ENCODE measurements around the gene ARHGEF28. TPM values are rescaled to one million over a fixed set of nuclear protein-coding genes. Genes with fewer than 3 reads are reported as not detected.

The ARHGEF28 gene
- total and polyA plus RNA-seq, 2 experiments from 2014 or later = 3.5 to 11.2 TPM

DNA sequence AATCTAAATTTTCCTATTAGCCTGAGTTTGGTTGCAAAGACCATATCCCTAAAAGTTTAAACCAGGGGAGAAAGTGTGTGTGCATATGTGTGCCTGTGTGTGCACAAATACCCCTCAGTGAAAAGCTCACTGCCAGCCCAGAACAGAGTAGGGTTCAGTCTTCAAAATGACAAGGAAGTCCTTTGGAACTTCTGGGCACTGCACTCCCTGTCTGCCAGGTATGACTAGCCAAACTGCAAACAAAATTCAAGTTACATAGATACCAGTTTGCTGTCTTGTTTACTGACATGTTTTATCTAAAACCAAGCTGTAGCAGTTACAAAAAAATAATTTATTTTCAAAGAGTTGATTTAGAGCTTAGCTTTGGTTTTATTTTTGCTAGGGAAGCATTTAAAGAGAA, 100.1 kb downstream of the ARHGEF28 start:
- Histone ChIP-seq H3K4me2 (peak overlapping the region; percentile 18), H3K36me3 (replicated peaks; ENCODE audit: insufficient read depth, low read depth) (no peaks in the 10 kb centered on the region), H2AFZ (no peak overlapping the region), H4K20me1 (ENCODE audit: insufficient read depth, poor library complexity, severe bottlenecking) (no peaks in the 10 kb centered on the region), H3K9me3 (ENCODE audit: low read depth) (no peaks in the 10 kb centered on the region), H3K27ac (no peak overlapping the region), H3K9me2 (replicated peaks; ENCODE audit: insufficient read depth) (no peaks in the 10 kb centered on the region), H3K4me1 (ENCODE audit: insufficient read depth) (peaks cover 8% of the 10 kb centered on the region), H3K4me3 (no peak overlapping the region), H3K79me2 (no peaks in the 10 kb centered on the region), H3K27me3 (no peaks in the 10 kb centered on the region)
- DNase-seq (ENCODE audit: low spot score) = no peak
- TF ChIP-seq EZH2 (IDR thresholded peaks at IDR 0.05; ENCODE audit: borderline replicate concordance) (no peak), EZH2phosphoT487 (IDR thresholded peaks at IDR 0.05; ENCODE audit: low read depth, severe bottlenecking, unreplicated experiment) (no peak)
- TF ChIP-seq, protein P1, sequence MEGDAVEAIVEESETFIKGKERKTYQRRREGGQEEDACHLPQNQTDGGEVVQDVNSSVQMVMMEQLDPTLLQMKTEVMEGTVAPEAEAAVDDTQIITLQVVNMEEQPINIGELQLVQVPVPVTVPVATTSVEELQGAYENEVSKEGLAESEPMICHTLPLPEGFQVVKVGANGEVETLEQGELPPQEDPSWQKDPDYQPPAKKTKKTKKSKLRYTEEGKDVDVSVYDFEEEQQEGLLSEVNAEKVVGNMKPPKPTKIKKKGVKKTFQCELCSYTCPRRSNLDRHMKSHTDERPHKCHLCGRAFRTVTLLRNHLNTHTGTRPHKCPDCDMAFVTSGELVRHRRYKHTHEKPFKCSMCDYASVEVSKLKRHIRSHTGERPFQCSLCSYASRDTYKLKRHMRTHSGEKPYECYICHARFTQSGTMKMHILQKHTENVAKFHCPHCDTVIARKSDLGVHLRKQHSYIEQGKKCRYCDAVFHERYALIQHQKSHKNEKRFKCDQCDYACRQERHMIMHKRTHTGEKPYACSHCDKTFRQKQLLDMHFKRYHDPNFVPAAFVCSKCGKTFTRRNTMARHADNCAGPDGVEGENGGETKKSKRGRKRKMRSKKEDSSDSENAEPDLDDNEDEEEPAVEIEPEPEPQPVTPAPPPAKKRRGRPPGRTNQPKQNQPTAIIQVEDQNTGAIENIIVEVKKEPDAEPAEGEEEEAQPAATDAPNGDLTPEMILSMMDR (IDR thresholded peaks at IDR 0.05; ENCODE audit: poor library complexity) = no peak

DNA sequence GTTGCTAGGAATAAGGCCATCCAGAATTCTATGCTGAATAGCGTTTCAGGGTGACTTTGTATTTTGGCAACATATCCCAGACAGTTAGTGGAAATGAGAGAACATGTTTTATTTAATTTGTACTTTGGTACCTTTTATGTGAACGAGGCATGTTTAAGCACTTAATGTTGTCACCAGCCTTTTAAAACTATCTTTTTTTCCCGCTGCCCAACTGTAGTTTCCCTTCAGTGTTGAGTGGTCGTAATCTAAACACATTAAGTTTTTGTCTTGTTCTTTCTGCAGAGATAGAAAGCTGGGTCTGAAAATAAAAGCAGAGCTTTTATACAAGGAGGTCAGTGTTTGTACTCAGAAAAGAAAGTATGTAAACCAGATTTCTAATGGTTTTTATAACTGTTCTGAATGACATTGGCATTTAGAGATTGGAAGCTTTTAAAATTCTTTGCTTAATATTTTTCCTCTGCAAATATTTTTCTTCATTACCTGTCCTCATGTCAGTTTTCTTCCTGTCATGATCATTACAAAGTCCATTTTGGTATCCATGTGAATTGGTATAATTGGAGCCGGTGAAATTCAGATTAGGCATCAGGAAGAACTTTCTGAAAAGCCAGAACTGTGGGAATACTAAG, 100.7 kb downstream of the ARHGEF28 start:
- Histone ChIP-seq H3K4me3 (no peak overlapping the region), H3K9me2 (replicated peaks; ENCODE audit: insufficient read depth) (no peaks in the 10 kb centered on the region), H4K20me1 (ENCODE audit: insufficient read depth, poor library complexity, severe bottlenecking) (no peaks in the 10 kb centered on the region), H3K27me3 (no peaks in the 10 kb centered on the region), H3K4me1 (ENCODE audit: insufficient read depth) (peaks cover 8% of the 10 kb centered on the region), H2AFZ (no peak overlapping the region), H3K9me3 (ENCODE audit: low read depth) (no peaks in the 10 kb centered on the region), H3K27ac (peak overlapping the region; percentile 8), H3K36me3 (replicated peaks; ENCODE audit: insufficient read depth, low read depth) (no peaks in the 10 kb centered on the region), H3K79me2 (no peaks in the 10 kb centered on the region), H3K4me2 (peak overlapping the region; percentile 18)
- TF ChIP-seq EZH2phosphoT487 (IDR thresholded peaks at IDR 0.05; ENCODE audit: low read depth, severe bottlenecking, unreplicated experiment) = no peak
- no peak for TF ChIP-seq EZH2 (IDR thresholded peaks at IDR 0.05; ENCODE audit: borderline replicate concordance)
- WGBS (ENCODE audit: low lambda C conversion rate, missing lambda C conversion rate) = 58% methylated on average over 5 of the region's 5 CpGs
- DNase-seq (ENCODE audit: low spot score) = no peak

GRCh38 chr5:73727470-73727869, 101.5 kb downstream of the ARHGEF28 start:
- Histone ChIP-seq H3K27ac (no peak overlapping the region), H3K79me2 (no peaks in the 10 kb centered on the region), H3K9me2 (replicated peaks; ENCODE audit: insufficient read depth) (no peaks in the 10 kb centered on the region), H3K4me1 (ENCODE audit: insufficient read depth) (peaks cover 8% of the 10 kb centered on the region), H3K27me3 (no peaks in the 10 kb centered on the region), H4K20me1 (ENCODE audit: insufficient read depth, poor library complexity, severe bottlenecking) (no peaks in the 10 kb centered on the region), H3K36me3 (replicated peaks; ENCODE audit: insufficient read depth, low read depth) (no peaks in the 10 kb centered on the region), H2AFZ (no peak overlapping the region), H3K4me3 (no peak overlapping the region), H3K9me3 (ENCODE audit: low read depth) (no peaks in the 10 kb centered on the region), H3K4me2 (no peak overlapping the region)
- WGBS (ENCODE audit: low lambda C conversion rate, missing lambda C conversion rate) = 100% methylated on average over 1 of the region's 1 CpG
- TF ChIP-seq, protein P1 (IDR thresholded peaks at IDR 0.05; ENCODE audit: poor library complexity) = no peak
- no peak for TF ChIP-seq EZH2 (IDR thresholded peaks at IDR 0.05; ENCODE audit: borderline replicate concordance)
- no peak for TF ChIP-seq EZH2phosphoT487 (IDR thresholded peaks at IDR 0.05; ENCODE audit: low read depth, severe bottlenecking, unreplicated experiment)
- DNase-seq (ENCODE audit: low spot score) = no peak

GRCh38 chr5:73728493-73729273, 102.7 kb downstream of the ARHGEF28 start:
- no peak for DNase-seq (ENCODE audit: low spot score)

More at GRCh38 chr5:73728493-73729273, 102.7 kb downstream of the ARHGEF28 start:
- H4K20me1 ChIP-seq (ENCODE audit: insufficient read depth, poor library complexity, severe bottlenecking) = no peaks in the 10 kb centered on the region
- no peaks in the 10 kb centered on the region for H3K27me3 ChIP-seq
- no peaks in the 10 kb centered on the region for H3K9me2 ChIP-seq (replicated peaks; ENCODE audit: insufficient read depth)
- H3K4me1 ChIP-seq (ENCODE audit: insufficient read depth) = peaks cover 8% of the 10 kb centered on the region
- H3K79me2 ChIP-seq = no peaks in the 10 kb centered on the region
- H3K4me3 ChIP-seq = no peak overlapping the region
- no peaks in the 10 kb centered on the region for H3K9me3 ChIP-seq (ENCODE audit: low read depth)
- WGBS (ENCODE audit: low lambda C conversion rate, missing lambda C conversion rate) = 75% methylated on average over 7 of the region's 7 CpGs
- no peak overlapping the region for H2AFZ ChIP-seq
- peak overlapping the region; percentile 33 for H3K27ac ChIP-seq
- TF ChIP-seq EZH2phosphoT487 (IDR thresholded peaks at IDR 0.05; ENCODE audit: low read depth, severe bottlenecking, unreplicated experiment) (no peak), EZH2 (IDR thresholded peaks at IDR 0.05; ENCODE audit: borderline replicate concordance) (no peak)
- TF ChIP-seq, protein P1 (IDR thresholded peaks at IDR 0.05; ENCODE audit: poor library complexity) = no peak
- H3K36me3 ChIP-seq (replicated peaks; ENCODE audit: insufficient read depth, low read depth) = no peaks in the 10 kb centered on the region
- H3K4me2 ChIP-seq = peak overlapping the region; percentile 2
